Naive thymus-derived CD4-positive, alpha-beta T cell (primary cell): ENCODE data around the gene RRP7A. TPM values are rescaled to one million over a fixed set of nuclear protein-coding genes. Genes with fewer than 3 reads are reported as not detected.
"Not testable (repeated sequence)": the region's sequence is repeated elsewhere in the genome, so short reads cannot be mapped to it uniquely, and the experiment has no call there.

Experiments
- ATAC-seq: fragments of 150-1000 bp; cut with Tn5 transposase; 2 replicates; pipeline ENCODE4 v1.10.0; 2021; ENCODE audit warnings: mild to moderate bottlenecking, moderate library complexity
- CTCF ChIA-PET: fragments of 350-600 bp; sonication (Branson Sonifier 250); formaldehyde crosslinking; loops from one replicate; lab custom pipeline; 2021; ENCODE audit warnings: antibody characterized with exemption; lab: Charles Lee
- POLR2A ChIA-PET: fragments of 350-600 bp; sonication (Branson Sonifier 250); formaldehyde crosslinking; loops from one replicate; lab custom pipeline; 2021; ENCODE audit warnings: antibody characterized with exemption, inconsistent platforms; lab: Charles Lee
- DNase-seq, 9 donors: peaks; one replicate each; pipeline versions ENCODE4 v3.0.0 to v3.0.0-alpha.2; 2020 to 2022; ENCODE audit warnings: mixed read lengths in 1 of 9
- H3K27ac ChIP-seq: one replicate; pipeline ENCODE4 v1.7.0; 2013; ENCODE audit warnings: mild to moderate bottlenecking, low read depth, low read length, moderate library complexity
- H3K27me3 ChIP-seq, 2 donors: one replicate each; pipeline ENCODE4 v1.7.0; 2013; ENCODE audit warnings: low read length in 2 of 2, mild to moderate bottlenecking in 2 of 2, moderate library complexity in 2 of 2; ENCODE audit not compliant: control insufficient read depth in 2 of 2, insufficient read depth in 2 of 2
- H3K36me3 ChIP-seq, 3 experiments: 1 replicate in 2 of 3; 2 replicates in 1 of 3; pipeline ENCODE4 v1.7.0; 2013; ENCODE audit warnings: low read length in 3 of 3, mild to moderate bottlenecking in 3 of 3, moderate library complexity in 1 of 3; ENCODE audit not compliant: insufficient read depth in 3 of 3, control insufficient read depth in 2 of 3
- H3K4me1 ChIP-seq, 2 donors: one replicate each; pipeline ENCODE4 v1.7.0; 2013; ENCODE audit warnings: low read length in 2 of 2, mild to moderate bottlenecking in 2 of 2, moderate library complexity in 1 of 2; ENCODE audit not compliant: control insufficient read depth in 2 of 2, insufficient read depth in 2 of 2
- H3K4me3 ChIP-seq: 2 replicates; pipeline ENCODE4 v1.7.0; 2013; ENCODE audit warnings: mild to moderate bottlenecking, low read length
- H3K9me3 ChIP-seq, 3 experiments: 1 replicate in 2 of 3; 2 replicates in 1 of 3; pipeline ENCODE4 v1.7.0; 2013; ENCODE audit warnings: low read length in 3 of 3; ENCODE audit not compliant: control insufficient read depth in 2 of 3
- H3K27ac Mint-ChIP-seq, 9 donors: one replicate each; pipeline ENCODE4 v1.8.0; 2020 to 2022; ENCODE audit warnings: mixed read lengths in 9 of 9, mild to moderate bottlenecking in 8 of 9, moderate library complexity in 5 of 9, inconsistent platforms in 2 of 9
- H3K27me3 Mint-ChIP-seq, 5 donors: one replicate each; pipeline ENCODE4 v1.8.0; 2021 to 2022; ENCODE audit warnings: mixed read lengths in 5 of 5, mild to moderate bottlenecking in 1 of 5
- H3K36me3 Mint-ChIP-seq, 5 donors: one replicate each; pipeline ENCODE4 v1.8.0; 2020 to 2022; ENCODE audit warnings: mixed read lengths in 5 of 5, mild to moderate bottlenecking in 3 of 5, inconsistent platforms in 1 of 5
- H3K4me1 Mint-ChIP-seq, 7 donors: one replicate each; pipeline ENCODE4 v1.8.0; 2020 to 2022; ENCODE audit warnings: mixed read lengths in 7 of 7, mild to moderate bottlenecking in 3 of 7, inconsistent platforms in 1 of 7
- H3K4me3 Mint-ChIP-seq, 10 donors: one replicate each; pipeline ENCODE4 v1.8.0; 2020 to 2022; ENCODE audit warnings: mild to moderate bottlenecking in 10 of 10, mixed read lengths in 10 of 10, moderate library complexity in 6 of 10, inconsistent platforms in 2 of 10
- H3K9me3 Mint-ChIP-seq, 11 donors: one replicate each; pipeline ENCODE4 v1.8.0; 2020 to 2022; ENCODE audit warnings: mixed read lengths in 11 of 11, mild to moderate bottlenecking in 4 of 11, inconsistent platforms in 1 of 11, moderate library complexity in 1 of 11
- intact Hi-C, 2 donors: fragments of 100-400 bp; cut with micrococcal nuclease; formaldehyde crosslinking; loops; one replicate each; pipeline ENCODE4 v1.15.1; 2023
- polyA plus RNA-seq, 2 donors: library from polyadenylated mRNA; unstranded; fragments of 300-500 nt; fragmentation: Illumina TruSeq; gene quantifications; one replicate each; pipeline ENCODE4 v1.2.3, GENCODE V29; 2021
- total RNA-seq, 6 experiments: library from RNA in 5 of 6; stranded (reverse) in 5 of 6; gene quantifications; 1 replicate in 5 of 6; 2 replicates in 1 of 6; pipeline ENCODE4 v1.2.3 and lab custom pipeline; 2021 to 2026

Gene RRP7A
- total and polyA plus RNA-seq, 7 experiments from 2014 or later = 39.3 to 125 (median 52.0) TPM

- POLR2A ChIA-PET = no interaction called here
- ATAC-seq = no peak
- no peak overlapping the region for H3K27ac Mint-ChIP-seq
- H3K9me3 Mint-ChIP-seq = no peaks in the 10 kb centered on the region
- H3K27ac ChIP-seq = no peak overlapping the region
- no peak overlapping the region for H3K4me3 ChIP-seq
- H3K27me3 Mint-ChIP-seq = no peaks in the 10 kb centered on the region
- intact Hi-C loops = loop anchor here in 1 of 2 donors (5.0 kb wide), 1 partner anchor 36 kb away; the partner anchor contains the start of gene SERHL2
- no peaks in the 10 kb centered on the region for H3K27me3 ChIP-seq
- H3K4me3 Mint-ChIP-seq = no peak overlapping the region
- H3K9me3 ChIP-seq = no peaks in the 10 kb centered on the region
- no peak for DNase-seq
- CTCF ChIA-PET = no interaction called here
- H3K36me3 ChIP-seq = peaks cover 0 to 48% (median 0%) of the 10 kb centered on the region in 3 experiments
- H3K4me1 ChIP-seq = peaks cover 0 to 8% of the 10 kb centered on the region in 2 donors
- no peaks in the 10 kb centered on the region for H3K36me3 Mint-ChIP-seq
- peaks cover 5 to 18% (median 12%) of the 10 kb centered on the region in 7 donors for H3K4me1 Mint-ChIP-seq
Observed at GRCh38 chr22:42515896-42516295, 3.7 kb downstream of the RRP7A start.

- H3K27me3 ChIP-seq, DNase-seq, H3K9me3 ChIP-seq, H3K27ac ChIP-seq, H3K27me3 Mint-ChIP-seq, POLR2A ChIA-PET, H3K4me1 ChIP-seq, H3K9me3 Mint-ChIP-seq, H3K27ac Mint-ChIP-seq, ATAC-seq, H3K4me3 ChIP-seq, H3K36me3 Mint-ChIP-seq, CTCF ChIA-PET: not testable (repeated sequence)
- H3K4me1 Mint-ChIP-seq = peaks cover 6 to 15% (median 10%) of the 10 kb centered on the region in 7 donors
- peak overlapping the region in 1 of 10 donors; percentile 18 for H3K4me3 Mint-ChIP-seq
- H3K36me3 ChIP-seq = peaks cover 0 to 48% (median 0%) of the 10 kb centered on the region in 3 experiments
- intact Hi-C loops = loop anchor here in 1 of 2 donors (5.0 kb wide), 1 partner anchor 37 kb away; the partner anchor contains the start of gene SERHL2
Observed at GRCh38 chr22:42515304-42515703, 4.3 kb downstream of the RRP7A start.

DNA sequence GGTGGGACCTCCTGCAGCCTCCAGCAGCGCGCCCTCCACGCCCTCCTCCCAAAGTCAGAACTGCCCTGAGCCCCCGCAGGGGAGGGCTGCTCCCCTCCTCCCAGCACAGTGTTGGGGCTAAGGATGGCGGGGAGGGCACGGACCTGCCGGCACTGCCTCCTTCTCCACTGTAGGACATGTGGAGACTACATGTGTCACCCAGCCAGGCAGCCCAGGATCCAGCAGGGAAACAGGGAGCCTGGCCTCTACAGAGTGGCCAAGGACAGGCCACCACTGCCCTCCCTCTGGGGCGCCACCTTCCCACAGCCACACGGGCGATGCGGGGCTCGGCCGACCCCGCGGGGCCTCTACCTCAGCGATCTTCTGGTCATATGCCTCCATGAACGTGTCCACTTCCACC lies 5.3 kb downstream of the RRP7A start:
- H3K4me3 ChIP-seq, intact Hi-C loops, ATAC-seq, H3K4me1 Mint-ChIP-seq, H3K9me3 Mint-ChIP-seq, DNase-seq, POLR2A ChIA-PET, H3K27me3 Mint-ChIP-seq, H3K4me1 ChIP-seq, H3K27me3 ChIP-seq, H3K36me3 Mint-ChIP-seq, H3K27ac ChIP-seq, H3K9me3 ChIP-seq, H3K4me3 Mint-ChIP-seq, H3K27ac Mint-ChIP-seq: not testable (repeated sequence)
- peaks cover 0 to 46% (median 0%) of the 10 kb centered on the region in 3 experiments for H3K36me3 ChIP-seq
- CTCF ChIA-PET = interaction anchor here (0.6 kb wide), 1 partner anchor 32 kb away, joined by 5 read pairs; no protein-coding TSS in a partner anchor

DNA sequence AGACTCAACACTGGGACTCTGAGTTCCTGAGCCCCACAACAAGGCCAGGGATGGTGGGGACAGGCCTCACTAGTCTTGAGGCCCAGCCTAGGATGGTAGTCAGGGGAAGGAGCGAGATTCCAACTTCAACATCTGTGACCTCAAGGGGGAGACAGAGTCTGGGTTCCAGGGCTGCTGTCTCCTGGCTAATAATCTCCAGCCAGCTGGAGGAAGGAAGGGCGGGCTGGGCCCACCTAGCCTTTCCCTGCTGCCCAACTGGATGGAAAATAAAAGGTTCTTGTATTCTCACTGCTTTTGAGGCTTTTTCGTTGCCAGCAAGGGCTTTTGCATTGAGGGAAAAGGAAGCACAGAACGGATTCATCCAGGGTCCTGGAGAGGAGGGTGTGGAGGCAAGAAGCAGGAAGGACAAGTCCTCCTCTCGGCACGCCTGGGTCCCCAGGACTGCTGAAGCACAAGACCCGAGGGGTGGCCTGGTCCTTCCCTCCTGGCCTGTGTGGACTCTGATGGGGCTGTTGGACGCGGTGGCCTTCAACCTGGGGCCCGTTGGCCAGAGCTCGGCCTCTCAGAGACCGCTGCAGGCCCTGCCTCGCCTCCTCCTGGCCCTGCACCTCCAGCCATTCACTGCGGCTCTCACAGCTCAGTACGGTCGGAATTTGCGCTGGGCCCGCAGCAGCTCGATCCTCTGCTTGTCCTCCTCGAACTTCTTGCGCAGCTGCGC lies 7.2 kb downstream of the RRP7A start:
- H3K27me3 ChIP-seq, ATAC-seq, H3K9me3 ChIP-seq, H3K4me1 Mint-ChIP-seq, intact Hi-C loops, POLR2A ChIA-PET, DNase-seq, H3K27ac ChIP-seq, H3K9me3 Mint-ChIP-seq, H3K36me3 Mint-ChIP-seq, H3K4me3 ChIP-seq, H3K4me1 ChIP-seq, CTCF ChIA-PET, H3K27me3 Mint-ChIP-seq, H3K27ac Mint-ChIP-seq: not testable (repeated sequence)
- peaks cover 0 to 44% (median 0%) of the 10 kb centered on the region in 3 experiments for H3K36me3 ChIP-seq
- peak overlapping the region in 1 of 10 donors; percentile 34 for H3K4me3 Mint-ChIP-seq

DNA sequence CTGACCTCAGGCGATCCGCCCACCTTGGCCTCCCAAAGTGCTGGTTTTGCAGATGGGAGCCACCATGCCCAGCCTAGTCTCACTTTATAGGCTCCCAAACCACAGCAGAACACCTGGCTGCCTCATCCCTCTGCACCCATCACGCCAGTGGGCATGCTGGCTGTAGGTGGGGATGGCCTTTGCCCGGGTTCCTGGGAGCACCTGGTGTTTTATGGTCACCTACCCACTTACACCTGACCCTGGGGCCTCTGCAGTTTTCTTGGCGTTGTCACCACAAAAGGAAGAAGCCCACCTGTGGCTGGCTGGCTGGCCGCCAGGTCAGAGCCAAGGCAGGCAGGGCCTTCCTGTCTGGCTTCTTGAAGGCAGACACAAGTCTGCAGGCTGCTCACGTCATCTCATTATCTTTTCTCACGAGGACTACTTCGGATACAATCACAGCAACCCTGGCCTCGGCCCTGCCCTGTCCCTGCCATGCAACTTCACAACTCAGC lies 8.2 kb downstream of the RRP7A start:
- DNase-seq = no peak
- no peaks in the 10 kb centered on the region for H3K4me1 ChIP-seq
- Mint-ChIP-seq H3K4me3 (no peak overlapping the region), H3K27ac (peak overlapping the region in 1 of 9 donors; percentile 76), H3K36me3 (no peaks in the 10 kb centered on the region), H3K4me1 (peaks cover 0 to 4% (median 0%) of the 10 kb centered on the region in 7 donors), H3K27me3 (no peaks in the 10 kb centered on the region), H3K9me3 (no peaks in the 10 kb centered on the region)
- no peak overlapping the region for H3K27ac ChIP-seq
- POLR2A ChIA-PET = no interaction called here
- intact Hi-C loops = no loop called here
- no peaks in the 10 kb centered on the region for H3K9me3 ChIP-seq
- H3K4me3 ChIP-seq = no peak overlapping the region
- no peak for ATAC-seq
- CTCF ChIA-PET = no interaction called here
- no peaks in the 10 kb centered on the region for H3K27me3 ChIP-seq
- peaks cover 0 to 40% (median 0%) of the 10 kb centered on the region in 3 experiments for H3K36me3 ChIP-seq

GRCh38 chr22:42509548-42509947 lies 10.0 kb downstream of the RRP7A start:
- DNase-seq (no peak), ATAC-seq (no peak)
- Mint-ChIP-seq H3K9me3 (no peaks in the 10 kb centered on the region), H3K27me3 (no peaks in the 10 kb centered on the region), H3K36me3 (no peaks in the 10 kb centered on the region), H3K4me3 (no peak overlapping the region), H3K27ac (peak overlapping the region in 1 of 9 donors; percentile 45), H3K4me1 (peaks cover 0 to 4% (median 0%) of the 10 kb centered on the region in 7 donors)
- CTCF ChIA-PET = no interaction called here
- H3K27ac ChIP-seq = no peak overlapping the region
- intact Hi-C loops = no loop called here
- POLR2A ChIA-PET = no interaction called here
- no peaks in the 10 kb centered on the region for H3K27me3 ChIP-seq
- no peaks in the 10 kb centered on the region for H3K4me1 ChIP-seq
- no peaks in the 10 kb centered on the region for H3K9me3 ChIP-seq
- no peak overlapping the region for H3K4me3 ChIP-seq
- peaks cover 0 to 26% (median 0%) of the 10 kb centered on the region in 3 experiments for H3K36me3 ChIP-seq

DNA sequence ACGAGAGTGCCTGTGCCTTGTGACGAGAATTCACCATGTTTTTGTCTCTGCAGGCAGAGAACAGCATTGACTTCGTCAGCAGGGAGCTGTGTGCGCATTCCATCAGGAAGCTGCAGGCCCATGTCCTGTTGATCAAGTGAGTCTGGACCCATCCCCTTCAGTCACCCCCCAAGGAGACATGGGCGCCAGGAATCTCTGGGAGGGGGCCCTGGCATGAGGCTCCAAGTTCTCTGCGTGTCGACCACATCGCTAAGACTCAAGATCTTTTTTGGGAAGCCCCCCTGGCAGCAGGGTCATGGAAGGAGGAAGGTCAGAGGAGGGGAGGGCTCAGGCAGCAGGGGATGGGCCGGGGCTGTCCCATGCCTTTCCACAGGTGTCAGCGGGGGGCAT lies 10.6 kb downstream of the RRP7A start:
- H3K9me3 ChIP-seq, H3K4me1 Mint-ChIP-seq, H3K27ac ChIP-seq, DNase-seq, H3K4me3 Mint-ChIP-seq, intact Hi-C loops, POLR2A ChIA-PET, H3K27ac Mint-ChIP-seq, H3K36me3 Mint-ChIP-seq, CTCF ChIA-PET, H3K27me3 Mint-ChIP-seq, H3K4me3 ChIP-seq, H3K9me3 Mint-ChIP-seq, H3K4me1 ChIP-seq, H3K27me3 ChIP-seq, ATAC-seq: not testable (repeated sequence)
- peaks cover 0 to 20% (median 0%) of the 10 kb centered on the region in 3 experiments for H3K36me3 ChIP-seq
